PC-9 (cell line): ENCODE results near the gene CCDC91. TPM values are rescaled to one million over a fixed set of nuclear protein-coding genes. Genes with fewer than 3 reads are reported as not detected.

Experiments used
- BruUV-seq: library from RNA; stranded (reverse); fragments of 400-500 nt; replicated peaks from 2 replicates; lab custom pipeline; 2021; lab: Mats Ljungman, UMichigan
- CTCF ChIA-PET: fragments of 300-600 bp; sonication (Branson Sonifier 250); formaldehyde crosslinking; loops from one replicate; lab custom pipeline; 2022; ENCODE audit warnings: antibody characterized with exemption; lab: Charles Lee
- POLR2A ChIA-PET: fragments of 300-600 bp; sonication (Branson Sonifier 250); formaldehyde crosslinking; loops from one replicate; lab custom pipeline; 2022; ENCODE audit warnings: antibody characterized with exemption; ENCODE audit not compliant: unreplicated experiment; lab: Charles Lee
- DNase-seq, 2 experiments: peaks; one replicate each; pipeline versions ENCODE4 v3.0.0 to v3.0.0-alpha.2; 2015 to 2022; ENCODE audit warnings: mixed read lengths in 1 of 2
- H2AFZ ChIP-seq: fragments of 200-600 bp; sonication (generic); 2 replicates; pipeline ENCODE4 v1.8.1; 2017; ENCODE audit warnings: antibody characterized with exemption
- H3F3A ChIP-seq: fragments of 200-600 bp; sonication (generic); 2 replicates; pipeline ENCODE4 v1.8.1; 2017; ENCODE audit warnings: antibody characterized with exemption, mild to moderate bottlenecking, low read depth; ENCODE audit not compliant: insufficient read depth
- H3K27ac ChIP-seq: fragments of 200-600 bp; sonication (generic); 2 replicates; pipeline ENCODE4 v1.6.1; 2016; ENCODE audit warnings: mixed run types
- H3K27me3 ChIP-seq: fragments of 200-600 bp; sonication (generic); 2 replicates; pipeline ENCODE4 v1.6.1; 2016; ENCODE audit warnings: low read depth, mixed run types; ENCODE audit not compliant: insufficient read depth
- H3K36me3 ChIP-seq: fragments of 200-600 bp; sonication (generic); 2 replicates; pipeline ENCODE4 v1.6.1; 2016; ENCODE audit warnings: low read depth, mixed run types
- H3K4me1 ChIP-seq: fragments of 200-600 bp; sonication (generic); replicated peaks from 2 replicates; pipeline ENCODE4 v1.6.1; 2016; ENCODE audit warnings: mixed run types; ENCODE audit not compliant: insufficient read depth
- H3K4me2 ChIP-seq: fragments of 200-600 bp; sonication (generic); 2 replicates; pipeline ENCODE4 v1.6.1; 2017; ENCODE audit warnings: mixed run types
- H3K4me3 ChIP-seq: fragments of 200-600 bp; sonication (generic); 2 replicates; pipeline ENCODE4 v1.6.1; 2016; ENCODE audit warnings: mixed run types
- H3K79me2 ChIP-seq: fragments of 200-600 bp; sonication (generic); 2 replicates; pipeline ENCODE4 v1.6.1; 2017; ENCODE audit warnings: low read depth, mixed run types
- H3K9me2 ChIP-seq: fragments of 200-600 bp; sonication (generic); 2 replicates; pipeline ENCODE4 v1.8.1; 2017; ENCODE audit warnings: mild to moderate bottlenecking; ENCODE audit not compliant: insufficient read depth
- H3K9me3 ChIP-seq: fragments of 200-600 bp; sonication (generic); 2 replicates; pipeline ENCODE4 v1.8.1; 2016; ENCODE audit warnings: low read depth; ENCODE audit not compliant: insufficient read depth
- H4K20me1 ChIP-seq: fragments of 200-600 bp; sonication (generic); 2 replicates; pipeline ENCODE4 v1.8.1; 2017; ENCODE audit not compliant: insufficient read depth
- EZH2 ChIP-seq: fragments of 200-600 bp; sonication (generic); IDR thresholded peaks from 2 replicates; pipeline ENCODE4 v1.8.0; 2017; ENCODE audit warnings: antibody characterized with exemption, low read depth
- intact Hi-C: fragments of 100-400 bp; cut with micrococcal nuclease; formaldehyde crosslinking; loops from one replicate; pipeline ENCODE4 v1.10.0; 2022; ENCODE audit not compliant: unreplicated experiment
- total RNA-seq: library from RNA; stranded (reverse); gene quantifications from 2 replicates; pipeline ENCODE4 v1.2.3, GENCODE V29; 2021
- TF ChIP-seq, protein P1 (sequence below): fragments of 200-600 bp; sonication (generic); conservative IDR thresholded peaks from 2 replicates; pipeline ENCODE4 v1.6.1; 2017; ENCODE audit warnings: mixed run types, antibody characterized with exemption, mild to moderate bottlenecking, moderate library complexity

CCDC91 gene
- total RNA-seq, 1 experiment from 2014 or later, result 38.9 TPM

DNA sequence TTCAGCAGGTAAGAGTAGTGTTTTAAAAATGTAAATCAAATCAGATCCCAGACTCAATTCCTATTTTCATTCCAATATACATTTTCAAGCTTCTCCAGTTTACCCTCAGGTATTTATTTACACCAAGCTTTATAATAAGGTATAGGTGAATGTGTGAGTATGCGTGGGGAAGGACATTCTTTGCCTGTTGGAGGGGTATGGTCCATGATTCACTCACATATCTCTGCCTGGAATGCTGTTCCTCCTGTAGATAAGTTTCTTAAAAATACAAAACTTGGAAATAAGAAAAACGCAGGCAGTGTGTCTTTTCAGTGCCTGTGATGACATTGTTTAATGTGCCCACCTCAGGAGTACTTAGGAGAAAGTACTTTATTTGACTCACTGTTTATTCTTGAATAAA, 118.6 kb downstream of the CCDC91 start:
- no TSS peak for BruUV-seq
- no peak overlapping the region for H3K27ac ChIP-seq
- no peak for DNase-seq

DNA sequence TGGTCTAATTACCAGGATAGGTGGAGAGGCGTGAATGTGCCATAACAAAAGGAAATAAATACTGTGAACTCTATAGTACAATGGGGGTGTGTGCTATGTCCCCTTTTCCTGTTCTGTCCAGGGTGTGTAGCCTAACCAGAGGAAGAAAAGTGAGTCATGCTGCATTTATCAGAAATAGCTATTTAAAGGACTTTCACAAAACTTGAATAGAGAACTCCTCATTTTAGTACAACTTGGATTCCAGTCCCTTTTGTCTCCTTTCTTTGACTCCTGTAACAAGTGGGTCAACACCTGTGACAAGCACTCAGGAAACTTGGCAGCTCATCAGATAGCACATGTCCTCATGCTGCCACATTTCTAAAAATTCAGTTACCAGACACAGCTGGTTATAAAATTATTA, 123.4 kb downstream of the CCDC91 start:
- POLR2A ChIA-PET, result no interaction called here

More for the DNA sequence above, 118.6 kb downstream of the CCDC91 start:
- Histone ChIP-seq H3K9me2 (no peaks in the 10 kb centered on the region), H3K36me3 (peaks cover 12% of the 10 kb centered on the region; the same call in 1 of the 2 replicates), H3K9me3 (no peaks in the 10 kb centered on the region), H3K4me3 (no peak overlapping the region), H3K4me2 (no peak overlapping the region), H4K20me1 (no peaks in the 10 kb centered on the region), H3K79me2 (no peaks in the 10 kb centered on the region), H3F3A (no peaks in the 10 kb centered on the region), H3K27me3 (no peaks in the 10 kb centered on the region), H2AFZ (no peak overlapping the region), H3K4me1 (0 out of 2 replicates have a peak, but pooled peaks cover 7% of the 10 kb centered on the region)
- POLR2A ChIA-PET, result no interaction called here
- no peak for TF ChIP-seq EZH2
- TF ChIP-seq, protein P1, sequence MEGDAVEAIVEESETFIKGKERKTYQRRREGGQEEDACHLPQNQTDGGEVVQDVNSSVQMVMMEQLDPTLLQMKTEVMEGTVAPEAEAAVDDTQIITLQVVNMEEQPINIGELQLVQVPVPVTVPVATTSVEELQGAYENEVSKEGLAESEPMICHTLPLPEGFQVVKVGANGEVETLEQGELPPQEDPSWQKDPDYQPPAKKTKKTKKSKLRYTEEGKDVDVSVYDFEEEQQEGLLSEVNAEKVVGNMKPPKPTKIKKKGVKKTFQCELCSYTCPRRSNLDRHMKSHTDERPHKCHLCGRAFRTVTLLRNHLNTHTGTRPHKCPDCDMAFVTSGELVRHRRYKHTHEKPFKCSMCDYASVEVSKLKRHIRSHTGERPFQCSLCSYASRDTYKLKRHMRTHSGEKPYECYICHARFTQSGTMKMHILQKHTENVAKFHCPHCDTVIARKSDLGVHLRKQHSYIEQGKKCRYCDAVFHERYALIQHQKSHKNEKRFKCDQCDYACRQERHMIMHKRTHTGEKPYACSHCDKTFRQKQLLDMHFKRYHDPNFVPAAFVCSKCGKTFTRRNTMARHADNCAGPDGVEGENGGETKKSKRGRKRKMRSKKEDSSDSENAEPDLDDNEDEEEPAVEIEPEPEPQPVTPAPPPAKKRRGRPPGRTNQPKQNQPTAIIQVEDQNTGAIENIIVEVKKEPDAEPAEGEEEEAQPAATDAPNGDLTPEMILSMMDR, result no peak
- intact Hi-C loops, result no loop called here
- CTCF ChIA-PET, result no interaction called here

DNA sequence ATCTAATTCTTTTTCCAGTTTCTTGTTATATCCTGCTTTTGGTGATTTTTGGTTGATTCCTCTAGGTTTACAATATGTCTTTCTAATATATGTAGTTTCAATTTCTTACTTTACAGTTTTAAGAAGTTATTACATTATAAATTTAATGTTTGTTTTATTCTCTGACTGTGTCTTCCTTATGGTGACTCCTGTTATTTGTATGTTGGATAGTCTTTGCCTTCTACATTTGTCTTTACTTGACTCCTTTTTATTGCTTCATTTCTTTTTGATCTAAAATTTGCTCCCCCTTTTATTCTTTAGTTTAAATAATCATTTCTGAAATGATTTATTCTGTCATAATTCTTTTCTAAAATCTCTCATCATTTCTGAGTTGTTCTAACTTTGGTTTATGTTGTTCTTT, 125.8 kb downstream of the CCDC91 start:
- no peak for TF ChIP-seq EZH2
- TF ChIP-seq, protein P1, result no peak
- POLR2A ChIA-PET, result no interaction called here

More for the DNA sequence above, 123.4 kb downstream of the CCDC91 start:
- H3K4me3 ChIP-seq, result no peak overlapping the region
- H3K79me2 ChIP-seq, result no peaks in the 10 kb centered on the region
- no peaks in the 10 kb centered on the region for H3K27me3 ChIP-seq
- TF ChIP-seq, protein P1, result no peak
- no peak for TF ChIP-seq EZH2
- no peaks in the 10 kb centered on the region for H4K20me1 ChIP-seq
- BruUV-seq, result no TSS peak
- H3K9me2 ChIP-seq, result no peaks in the 10 kb centered on the region
- CTCF ChIA-PET, result no interaction called here
- H3K4me2 ChIP-seq, result no peak overlapping the region
- H3F3A ChIP-seq, result no peaks in the 10 kb centered on the region
- no peak for DNase-seq
- H3K27ac ChIP-seq, result no peak overlapping the region
- peaks cover 16% of the 10 kb centered on the region; the same call in 1 of the 2 replicates for H3K36me3 ChIP-seq
- H3K9me3 ChIP-seq, result peaks cover 4% of the 10 kb centered on the region; the same call in 1 of the 2 replicates
- H2AFZ ChIP-seq, result no peak overlapping the region
- intact Hi-C loops, result no loop called here
- 0 out of 2 replicates have a peak, but pooled peaks cover 7% of the 10 kb centered on the region for H3K4me1 ChIP-seq

More for the DNA sequence above, 125.8 kb downstream of the CCDC91 start:
- H3K4me2 ChIP-seq, result no peak overlapping the region
- no peak for DNase-seq
- no peaks in the 10 kb centered on the region for H3K9me2 ChIP-seq
- no TSS peak for BruUV-seq
- no peaks in the 10 kb centered on the region for H3F3A ChIP-seq
- H3K9me3 ChIP-seq, result peaks cover 4% of the 10 kb centered on the region; the same call in 1 of the 2 replicates
- intact Hi-C loops, result no loop called here
- H3K27ac ChIP-seq, result no peak overlapping the region
- H3K4me3 ChIP-seq, result no peak overlapping the region
- 0 out of 2 replicates have a peak, but pooled peaks cover 7% of the 10 kb centered on the region for H3K4me1 ChIP-seq
- peaks cover 7% of the 10 kb centered on the region; the same call in 1 of the 2 replicates for H3K36me3 ChIP-seq
- no peak overlapping the region for H2AFZ ChIP-seq
- H3K79me2 ChIP-seq, result no peaks in the 10 kb centered on the region
- no peaks in the 10 kb centered on the region for H3K27me3 ChIP-seq
- CTCF ChIA-PET, result no interaction called here
- H4K20me1 ChIP-seq, result no peaks in the 10 kb centered on the region
